ENCODE measurements around the gene MEI1.
A peak's percentile ranks its signal among the peaks of the same experiment; 100 is the strongest.

MEI1 gene

GRCh38 chr22:41827671-41828070, 128.4 kb downstream of the MEI1 start:
- Histone ChIP-seq H3K4ac (ENCODE audit: low read depth, low read length) (no peak overlapping the region), H3K18ac (ENCODE audit: low read length) (no peak overlapping the region), H3K14ac (ENCODE audit: low read length) (no peak overlapping the region), H3K9me3 (ENCODE audit: insufficient read depth, low read depth, low read length) (no peaks in the 10 kb centered on the region), H4K8ac (ENCODE audit: low read depth, low read length) (no peak overlapping the region), H2AK5ac (ENCODE audit: low read length) (no peak overlapping the region), H2BK120ac (ENCODE audit: insufficient read depth, low read length, poor library complexity) (peak overlapping the region; percentile 23), H3K27me3 (ENCODE audit: insufficient read depth, low read length) (no peaks in the 10 kb centered on the region), H3K9ac (ENCODE audit: low read length) (no peak overlapping the region), H2AFZ (ENCODE audit: insufficient read depth, low read length, poor library complexity) (no peak overlapping the region), H2BK5ac (ENCODE audit: low read depth, low read length, poor library complexity) (no peak overlapping the region), H4K12ac (ENCODE audit: low read depth, low read length) (no peak overlapping the region), H3K4me2 (ENCODE audit: low read length) (no peak overlapping the region), H3K23ac (ENCODE audit: low read length) (no peak overlapping the region), H3K27ac (ENCODE audit: low read depth, low read length) (no peak overlapping the region), H3K36me3 (ENCODE audit: control insufficient read depth in 1 of 2, insufficient read depth in 2 of 2, low read length in 2 of 2) (peaks cover 0 to 2% of the 10 kb centered on the region in 2 experiments), H3K79me2 (ENCODE audit: control insufficient read depth, insufficient read depth, low read length, poor library complexity) (peaks cover 3% of the 10 kb centered on the region), H3K4me3 (ENCODE audit: low read depth, low read length) (no peak overlapping the region), H4K91ac (ENCODE audit: low read depth, low read length) (no peak overlapping the region), H3K4me1 (ENCODE audit: control insufficient read depth in 1 of 2, insufficient read depth in 2 of 2, low read length in 2 of 2) (peaks cover 15 to 17% of the 10 kb centered on the region in 2 experiments), H3K79me1 (ENCODE audit: low read length) (peaks cover 12% of the 10 kb centered on the region), H2BK12ac (ENCODE audit: low read length) (no peak overlapping the region)
- peak in 1 of 2 donors; percentile 38 for DNase-seq
- no CpG with 5 or more reads among the region's 6 CpGs for WGBS (ENCODE audit: extremely low coverage, insufficient coverage, insufficient read length)

GRCh38 chr22:41828516-41828915, 129.2 kb downstream of the MEI1 start:
- H3K27me3 ChIP-seq (ENCODE audit: insufficient read depth, low read length), result no peaks in the 10 kb centered on the region
- no peak overlapping the region for H4K8ac ChIP-seq (ENCODE audit: low read depth, low read length)
- peaks cover 17% of the 10 kb centered on the region for H3K79me1 ChIP-seq (ENCODE audit: low read length)
- H2AFZ ChIP-seq (ENCODE audit: insufficient read depth, low read length, poor library complexity), result no peak overlapping the region
- DNase-seq, result peak in 1 of 2 donors; percentile 20
- H3K14ac ChIP-seq (ENCODE audit: low read length), result no peak overlapping the region
- H3K4me3 ChIP-seq (ENCODE audit: low read depth, low read length), result no peak overlapping the region
- H3K36me3 ChIP-seq (ENCODE audit: control insufficient read depth in 1 of 2, insufficient read depth in 2 of 2, low read length in 2 of 2), result peaks cover 0 to 2% of the 10 kb centered on the region in 2 experiments
- no peak overlapping the region for H2BK5ac ChIP-seq (ENCODE audit: low read depth, low read length, poor library complexity)
- no CpG with 5 or more reads among the region's 4 CpGs for WGBS (ENCODE audit: extremely low coverage, insufficient coverage, insufficient read length)
- no peak overlapping the region for H3K18ac ChIP-seq (ENCODE audit: low read length)
- no peak overlapping the region for H3K27ac ChIP-seq (ENCODE audit: low read depth, low read length)
- peak overlapping the region; percentile 43 for H2BK12ac ChIP-seq (ENCODE audit: low read length)
- no peak overlapping the region for H4K12ac ChIP-seq (ENCODE audit: low read depth, low read length)
- no peaks in the 10 kb centered on the region for H3K9me3 ChIP-seq (ENCODE audit: insufficient read depth, low read depth, low read length)
- no peak overlapping the region for H2BK120ac ChIP-seq (ENCODE audit: insufficient read depth, low read length, poor library complexity)
- no peak overlapping the region for H3K4ac ChIP-seq (ENCODE audit: low read depth, low read length)
- no peak overlapping the region for H3K9ac ChIP-seq (ENCODE audit: low read length)
- no peak overlapping the region for H3K23ac ChIP-seq (ENCODE audit: low read length)
- H2AK5ac ChIP-seq (ENCODE audit: low read length), result peak overlapping the region; percentile 1
- no peak overlapping the region for H4K91ac ChIP-seq (ENCODE audit: low read depth, low read length)
- H3K4me2 ChIP-seq (ENCODE audit: low read length), result no peak overlapping the region
- peaks cover 15 to 17% of the 10 kb centered on the region in 2 experiments for H3K4me1 ChIP-seq (ENCODE audit: control insufficient read depth in 1 of 2, insufficient read depth in 2 of 2, low read length in 2 of 2)
- H3K79me2 ChIP-seq (ENCODE audit: control insufficient read depth, insufficient read depth, low read length, poor library complexity), result peaks cover 8% of the 10 kb centered on the region

GRCh38 chr22:41830174-41830573, 130.9 kb downstream of the MEI1 start:
- Histone ChIP-seq H3K4ac (ENCODE audit: low read depth, low read length) (no peak overlapping the region), H3K9ac (ENCODE audit: low read length) (no peak overlapping the region), H4K12ac (ENCODE audit: low read depth, low read length) (no peak overlapping the region), H4K91ac (ENCODE audit: low read depth, low read length) (peak overlapping the region; percentile 60), H3K79me1 (ENCODE audit: low read length) (peaks cover 22% of the 10 kb centered on the region), H3K14ac (ENCODE audit: low read length) (no peak overlapping the region), H3K36me3 (ENCODE audit: control insufficient read depth in 1 of 2, insufficient read depth in 2 of 2, low read length in 2 of 2) (peaks cover 0 to 2% of the 10 kb centered on the region in 2 experiments), H3K18ac (ENCODE audit: low read length) (no peak overlapping the region), H2BK5ac (ENCODE audit: low read depth, low read length, poor library complexity) (no peak overlapping the region), H2BK120ac (ENCODE audit: insufficient read depth, low read length, poor library complexity) (no peak overlapping the region), H2AK5ac (ENCODE audit: low read length) (no peak overlapping the region), H3K27me3 (ENCODE audit: insufficient read depth, low read length) (no peaks in the 10 kb centered on the region), H3K23ac (ENCODE audit: low read length) (no peak overlapping the region), H3K27ac (ENCODE audit: low read depth, low read length) (no peak overlapping the region), H4K8ac (ENCODE audit: low read depth, low read length) (no peak overlapping the region), H3K4me3 (ENCODE audit: low read depth, low read length) (no peak overlapping the region), H3K79me2 (ENCODE audit: control insufficient read depth, insufficient read depth, low read length, poor library complexity) (peaks cover 19% of the 10 kb centered on the region), H3K4me1 (ENCODE audit: control insufficient read depth in 1 of 2, insufficient read depth in 2 of 2, low read length in 2 of 2) (peaks cover 15 to 21% of the 10 kb centered on the region in 2 experiments), H3K4me2 (ENCODE audit: low read length) (no peak overlapping the region), H3K9me3 (ENCODE audit: insufficient read depth, low read depth, low read length) (no peaks in the 10 kb centered on the region), H2BK12ac (ENCODE audit: low read length) (peak overlapping the region; percentile 54), H2AFZ (ENCODE audit: insufficient read depth, low read length, poor library complexity) (no peak overlapping the region)
- no peak for DNase-seq
- no CpG with 5 or more reads among the region's 3 CpGs for WGBS (ENCODE audit: extremely low coverage, insufficient coverage, insufficient read length)

- WGBS (ENCODE audit: extremely low coverage, insufficient coverage, insufficient read length), result no CpG with 5 or more reads among the region's 6 CpGs
- H3K36me3 ChIP-seq (ENCODE audit: control insufficient read depth in 1 of 2, insufficient read depth in 2 of 2, low read length in 2 of 2), result peaks cover 3 to 8% of the 10 kb centered on the region in 2 experiments
- H3K9me3 ChIP-seq (ENCODE audit: insufficient read depth, low read depth, low read length), result no peaks in the 10 kb centered on the region
- H3K79me1 ChIP-seq (ENCODE audit: low read length), result peaks cover 22% of the 10 kb centered on the region
- no peak overlapping the region for H4K12ac ChIP-seq (ENCODE audit: low read depth, low read length)
- peaks cover 15 to 22% of the 10 kb centered on the region in 2 experiments for H3K4me1 ChIP-seq (ENCODE audit: control insufficient read depth in 1 of 2, insufficient read depth in 2 of 2, low read length in 2 of 2)
- H3K27ac ChIP-seq (ENCODE audit: low read depth, low read length), result peak overlapping the region; percentile 12
- peak overlapping the region; percentile 32 for H2BK5ac ChIP-seq (ENCODE audit: low read depth, low read length, poor library complexity)
- H4K8ac ChIP-seq (ENCODE audit: low read depth, low read length), result peak overlapping the region; percentile 50
- H3K9ac ChIP-seq (ENCODE audit: low read length), result no peak overlapping the region
- H2AFZ ChIP-seq (ENCODE audit: insufficient read depth, low read length, poor library complexity), result no peak overlapping the region
- no peaks in the 10 kb centered on the region for H3K27me3 ChIP-seq (ENCODE audit: insufficient read depth, low read length)
- H3K4me2 ChIP-seq (ENCODE audit: low read length), result no peak overlapping the region
- H3K23ac ChIP-seq (ENCODE audit: low read length), result no peak overlapping the region
- H3K79me2 ChIP-seq (ENCODE audit: control insufficient read depth, insufficient read depth, low read length, poor library complexity), result peaks cover 21% of the 10 kb centered on the region
- peak overlapping the region; percentile 39 for H3K18ac ChIP-seq (ENCODE audit: low read length)
- peak overlapping the region; percentile 48 for H2BK120ac ChIP-seq (ENCODE audit: insufficient read depth, low read length, poor library complexity)
- H2AK5ac ChIP-seq (ENCODE audit: low read length), result no peak overlapping the region
- H2BK12ac ChIP-seq (ENCODE audit: low read length), result peak overlapping the region; percentile 85
- peak; percentile 98 to 99 for DNase-seq
- H4K91ac ChIP-seq (ENCODE audit: low read depth, low read length), result peak overlapping the region; percentile 45
- no peak overlapping the region for H3K4ac ChIP-seq (ENCODE audit: low read depth, low read length)
- no peak overlapping the region for H3K4me3 ChIP-seq (ENCODE audit: low read depth, low read length)
- no peak overlapping the region for H3K14ac ChIP-seq (ENCODE audit: low read length)
These were observed 132.1 kb downstream of the MEI1 start for GRCh38 chr22:41831383-41831782.
